Activated CD4-positive, alpha-beta T cell treated with anti-CD3 and anti-CD28 coated beads, Interleukin-2, Interleukin-4, amounts not matched to agents 100 ng/mL and 50 ng/mL, durations not matched to agents 16 hours and 8 hours (primary cell): Measurements from ENCODE around the gene SUN1.
"Not testable (repeated sequence)": the region's sequence is repeated elsewhere in the genome, so short reads cannot be mapped to it uniquely, and the experiment has no call there.

Experiments used
- DNase-seq: peaks from one replicate; pipeline ENCODE4 v3.0.0-alpha.2; 2020; ENCODE audit warnings: low spot score

SUN1 gene

DNA sequence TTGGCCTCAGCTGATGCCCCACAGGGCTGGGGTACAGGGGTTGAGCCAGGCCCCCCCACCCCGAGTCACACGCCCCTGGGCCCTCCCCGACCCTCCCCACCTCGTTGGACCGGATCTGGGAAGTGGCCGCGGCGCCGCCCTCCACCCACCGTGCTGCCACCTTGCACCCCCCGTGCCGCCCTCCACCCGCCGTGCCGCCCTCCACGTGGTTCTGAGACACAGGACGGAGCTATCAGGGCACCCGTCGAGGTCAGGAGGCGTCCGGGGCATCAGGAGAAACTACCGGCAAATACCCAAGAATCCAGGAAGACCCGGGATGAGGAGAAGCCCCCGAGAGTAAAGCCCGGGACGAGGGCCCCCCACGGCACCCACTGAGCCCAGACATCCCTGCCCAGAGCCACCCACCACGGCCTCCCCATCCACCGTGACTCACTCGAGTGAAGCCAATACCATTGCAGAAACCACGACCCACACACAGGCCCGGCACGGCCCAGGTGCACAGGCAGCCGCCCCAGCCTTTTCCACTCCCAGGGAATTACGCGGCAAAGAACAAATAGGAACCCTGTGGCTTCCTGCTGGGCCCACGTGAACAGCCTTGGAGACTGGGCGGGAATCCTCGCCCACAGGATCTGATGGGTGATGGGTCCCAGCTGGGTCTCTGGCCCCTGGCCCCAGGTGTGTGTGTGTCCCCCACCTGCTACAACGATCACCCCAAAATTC is 88.2 kb downstream of the SUN1 start:
- DNase-seq = no peak

DNA sequence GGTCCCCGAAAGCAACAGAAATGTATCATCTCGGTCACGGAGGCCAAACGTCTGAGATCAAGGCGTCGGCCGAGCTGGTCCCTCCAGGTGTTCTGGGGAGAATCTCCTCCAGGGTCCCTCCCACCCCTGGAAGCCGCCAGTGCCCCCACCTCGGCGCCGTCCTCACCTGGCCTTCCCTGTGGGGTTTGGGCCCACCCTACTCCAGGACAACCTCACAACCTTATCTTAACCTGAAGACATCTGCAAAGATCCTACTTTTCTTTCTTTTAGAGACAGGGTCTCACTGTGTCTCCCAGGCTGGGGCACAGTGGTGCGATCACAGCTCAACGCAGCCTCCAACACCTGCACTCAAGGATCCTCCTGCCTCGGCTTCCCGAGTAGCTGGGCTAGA is 88.8 kb downstream of the SUN1 start:
- no peak for DNase-seq

DNA sequence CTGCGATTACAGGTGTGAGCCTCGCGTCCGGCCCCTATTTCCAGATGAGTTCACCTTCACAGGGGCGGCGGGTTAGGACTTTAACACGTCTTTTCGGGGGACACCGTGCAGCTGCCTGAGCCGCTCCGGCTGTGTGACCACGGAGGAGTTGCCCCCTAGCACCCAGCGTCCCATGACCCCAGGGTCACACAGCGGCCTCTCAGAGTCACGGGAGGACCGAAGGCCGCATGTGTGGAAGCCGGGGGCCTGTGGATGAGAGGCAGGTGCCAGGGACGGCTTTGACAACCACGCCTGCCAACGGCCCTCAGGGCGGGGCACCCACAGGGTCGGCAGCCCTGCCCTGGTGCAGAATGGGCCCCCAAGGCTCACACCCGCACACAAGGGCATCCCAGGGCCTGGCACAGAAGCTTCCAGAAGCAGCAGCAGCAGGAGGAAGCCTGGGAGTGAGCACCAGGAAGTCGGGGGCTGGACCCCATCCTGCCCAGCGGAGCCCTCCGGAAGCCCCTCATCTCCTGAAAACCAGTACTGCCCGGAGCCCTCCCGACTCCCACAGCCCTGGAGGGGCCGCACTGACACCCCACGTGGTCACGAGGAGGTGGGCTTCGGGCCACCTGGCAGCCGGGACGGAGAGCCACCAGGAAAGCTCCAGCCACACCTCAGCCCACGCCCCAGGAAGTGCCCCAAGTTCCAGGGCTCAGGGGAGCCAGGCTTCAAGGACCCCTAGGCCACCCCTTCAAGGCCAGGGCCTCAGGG is 89.5 kb downstream of the SUN1 start:
- no peak for DNase-seq

DNA sequence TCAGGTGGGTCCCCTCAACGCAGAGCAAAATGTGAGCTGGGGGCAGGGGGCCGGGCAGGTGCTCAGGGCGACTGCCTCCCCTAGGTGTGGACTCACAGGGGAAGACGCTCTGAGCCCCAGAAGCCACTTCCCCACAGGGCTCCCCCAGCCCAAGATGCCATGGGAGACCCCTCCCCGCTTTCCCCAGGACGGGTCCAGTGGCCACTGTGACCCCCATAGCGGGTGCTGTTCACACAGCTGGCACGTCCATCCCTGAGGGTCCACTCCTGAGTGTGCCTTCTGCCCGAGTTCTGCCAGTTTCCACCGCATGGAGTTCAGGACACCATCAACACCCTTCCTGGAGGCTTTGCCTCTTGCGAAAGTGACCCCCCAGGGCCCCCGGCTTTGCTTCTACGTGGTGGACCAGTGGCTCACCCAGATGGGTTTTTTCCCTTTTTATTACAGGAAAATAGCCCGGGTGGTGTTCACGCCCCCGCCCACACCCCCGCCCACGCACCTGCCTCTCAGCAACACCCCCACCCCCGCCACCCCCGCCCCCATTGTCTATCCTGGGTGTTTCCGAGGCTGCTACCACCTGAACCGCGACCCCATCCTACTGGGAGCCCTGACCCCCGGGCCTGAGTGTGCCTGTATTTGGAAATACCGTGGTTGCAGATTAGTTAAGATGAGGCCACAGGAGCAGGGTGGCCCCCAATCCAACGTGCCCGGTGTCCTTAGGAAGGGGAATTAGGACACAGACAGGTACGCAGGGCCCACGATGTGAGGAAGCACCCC is 90.2 kb downstream of the SUN1 start:
- DNase-seq = peak; percentile 29

DNA sequence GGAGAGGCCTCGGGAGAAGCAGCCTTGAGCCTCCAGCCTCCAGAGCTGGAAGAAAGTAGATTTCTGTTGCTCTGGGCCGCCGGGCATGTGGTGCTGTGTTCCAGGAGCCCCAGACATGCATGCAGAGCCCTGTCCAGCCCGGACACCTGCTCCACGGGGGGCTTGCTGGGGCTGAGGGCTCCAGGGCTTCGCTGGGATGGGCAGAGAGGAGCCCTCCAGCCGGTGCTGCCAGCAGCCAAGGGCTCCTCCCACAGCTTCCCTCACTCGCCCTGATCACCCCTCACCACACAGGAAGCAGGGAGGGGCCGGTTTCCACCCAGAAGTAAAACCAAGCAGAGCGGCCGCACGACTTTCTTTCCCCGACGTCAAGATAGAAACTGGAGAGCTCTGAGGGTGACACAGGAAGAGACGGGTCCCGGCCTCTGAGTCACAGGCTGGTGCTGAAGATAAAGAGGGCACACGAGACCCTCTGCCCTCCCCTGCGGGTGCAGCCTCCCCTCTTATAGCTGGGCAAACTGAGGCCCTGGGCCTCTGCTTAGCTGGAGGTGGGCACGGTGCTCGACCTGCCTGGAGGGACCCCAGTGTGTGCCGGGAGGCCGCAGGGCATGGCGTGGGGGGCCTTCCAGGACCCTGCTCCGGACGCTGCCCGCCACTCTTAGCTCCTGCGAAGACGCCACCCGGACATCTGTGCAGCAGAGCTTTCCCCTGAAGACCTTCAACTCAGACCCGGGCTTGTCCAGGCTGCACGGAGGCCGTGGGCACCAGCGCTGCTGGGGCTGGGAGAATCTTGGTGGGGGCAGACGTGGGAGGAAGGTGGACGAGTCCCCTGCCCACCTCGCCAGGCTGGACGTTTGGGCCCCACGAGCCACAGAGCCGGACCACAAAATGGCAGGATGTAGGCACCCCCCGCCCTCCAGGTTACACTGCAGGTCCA is 91.1 kb downstream of the SUN1 start:
- peak; percentile 97 for DNase-seq

DNA sequence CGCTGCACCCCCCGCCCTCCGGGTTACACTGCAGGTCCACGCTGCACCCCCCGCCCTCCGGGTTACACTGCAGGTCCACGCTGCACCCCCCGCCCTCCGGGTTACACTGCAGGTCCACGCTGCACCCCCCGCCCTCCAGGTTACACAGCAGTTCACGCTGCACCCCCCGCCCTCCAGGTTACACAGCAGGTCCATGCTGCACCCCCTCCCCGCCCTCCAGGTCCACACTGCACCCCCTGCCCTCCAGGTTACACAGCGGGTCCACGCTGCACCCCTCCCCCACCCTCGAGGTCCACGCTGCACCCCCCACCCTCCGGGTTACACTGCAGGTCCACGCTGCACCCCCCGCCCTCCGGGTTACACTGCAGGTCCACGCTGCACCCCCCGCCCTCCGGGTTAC is 91.8 kb downstream of the SUN1 start:
- DNase-seq = not testable (repeated sequence)
